Gastroesophageal sphincter (tissue), 4 donors: ENCODE measurements around the gene RHBDD3. TPM values are rescaled to one million over a fixed set of nuclear protein-coding genes. Genes with fewer than 3 reads are reported as not detected.

ENCODE experiments used
- ATAC-seq: fragments of 150-250 bp; one replicate; pipeline ENCODE4 v1.9.1; 2016; ENCODE audit warnings: mild to moderate bottlenecking, moderate library complexity
- H3K27ac ChIP-seq, 4 donors: fragments of 200-600 bp; sonication (generic) in 3 of 4; 1 replicate in 3 of 4; 2 replicates in 1 of 4; pipeline ENCODE4 v1.5.1; 2016 to 2019
- H3K27me3 ChIP-seq: fragments of 200-600 bp; sonication (generic); one replicate; pipeline ENCODE4 v1.5.1; 2019
- H3K36me3 ChIP-seq, 2 donors: fragments of 200-600 bp; sonication (generic); one replicate each; pipeline ENCODE4 v1.5.1; 2019; ENCODE audit warnings: control low read depth in 1 of 2
- H3K4me1 ChIP-seq, 3 donors: fragments of 200-600 bp; sonication (generic); 1 replicate in 2 of 3; 2 replicates in 1 of 3; pipeline ENCODE4 v1.5.1; 2016 to 2019; ENCODE audit warnings: control low read depth in 2 of 3
- H3K4me3 ChIP-seq, 2 donors: fragments of 200-600 bp; sonication (generic); one replicate each; pipeline ENCODE4 v1.5.1; 2019; ENCODE audit warnings: mild to moderate bottlenecking in 1 of 2, moderate library complexity in 1 of 2
- H3K9me3 ChIP-seq, 3 donors: fragments of 200-600 bp; sonication (generic); one replicate each; pipeline ENCODE4 v1.5.1; 2017 to 2019; ENCODE audit warnings: control low read depth in 2 of 3
- CTCF ChIP-seq, 4 experiments: fragments of 200-600 bp in 2 of 4; fragments of 450-650 bp in 2 of 4; sonication (generic) in 1 of 4; IDR thresholded peaks; one replicate each; pipeline ENCODE4 v1.5.1; 2017 to 2019; ENCODE audit warnings: antibody characterized with exemption in 4 of 4, mild to moderate bottlenecking in 2 of 4, moderate library complexity in 2 of 4
- EP300 ChIP-seq: sonication (generic); formaldehyde crosslinking; IDR thresholded peaks from one replicate; pipeline ENCODE4 v1.6.1; 2017; ENCODE audit warnings: antibody characterized with exemption, mild to moderate bottlenecking
- POLR2A ChIP-seq, 2 donors: fragments of 450-650 bp; IDR thresholded peaks; one replicate each; pipeline ENCODE4 v1.6.1; 2017; ENCODE audit warnings: antibody characterized with exemption in 2 of 2, mild to moderate bottlenecking in 2 of 2, moderate library complexity in 1 of 2
- POLR2AphosphoS5 ChIP-seq: sonication (generic); formaldehyde crosslinking; IDR thresholded peaks from one replicate; pipeline ENCODE4 v1.6.1; 2017; ENCODE audit warnings: antibody characterized with exemption
- WGBS, 2 donors: methylation state at CpG; one replicate each; pipeline ENCODE4 v1.1.5; 2018; ENCODE audit warnings: low coverage in 1 of 2; 5-methylcytosine and 5-hydroxymethylcytosine counted together
- total RNA-seq, 4 donors: library from RNA; depleted of rRNA; stranded (reverse); fragments of >200 nt; gene quantifications; one replicate each; pipeline ENCODE4 v1.1.0, GENCODE V29; 2016

RHBDD3 gene
- total RNA-seq, 4 donors from 2014 or later, result 7.2 to 27.7 (median 19.6) TPM

- Histone ChIP-seq H3K9me3 (no peaks in the 10 kb centered on the region), H3K27me3 (no peaks in the 10 kb centered on the region), H3K27ac (no peak overlapping the region), H3K4me1 (peaks cover 0 to 37% (median 0%) of the 10 kb centered on the region in 3 donors), H3K4me3 (no peak overlapping the region), H3K36me3 (peaks cover 8 to 100% of the 10 kb centered on the region in 2 donors)
- no peak for TF ChIP-seq CTCF (IDR thresholded peaks at IDR 0.05)
- no peak for TF ChIP-seq EP300
- TF ChIP-seq POLR2A (IDR thresholded peaks at IDR 0.05), result no peak
- no peak for TF ChIP-seq POLR2AphosphoS5
- no peak for ATAC-seq
Measured at GRCh38 chr22:29292379-29292778, 24.6 kb upstream of the RHBDD3 start.

GRCh38 chr22:29291215-29291614, 23.4 kb upstream of the RHBDD3 start:
- TF ChIP-seq EP300 (no peak), POLR2A (IDR thresholded peaks at IDR 0.05) (no peak), CTCF (IDR thresholded peaks at IDR 0.05) (no peak), POLR2AphosphoS5 (no peak)
- Histone ChIP-seq H3K27ac (no peak overlapping the region), H3K9me3 (no peaks in the 10 kb centered on the region), H3K4me1 (peaks cover 0 to 37% (median 0%) of the 10 kb centered on the region in 3 donors), H3K27me3 (no peaks in the 10 kb centered on the region), H3K36me3 (peaks cover 8 to 100% of the 10 kb centered on the region in 2 donors), H3K4me3 (no peak overlapping the region)
- 44 to 65% methylated on average over 3 to 6 of the region's 7 CpGs for WGBS, 2 donors
- no peak for ATAC-seq

GRCh38 chr22:29290061-29290460, 22.3 kb upstream of the RHBDD3 start:
- no peak overlapping the region for H3K4me3 ChIP-seq
- TF ChIP-seq POLR2A (IDR thresholded peaks at IDR 0.05), result no peak
- TF ChIP-seq POLR2AphosphoS5, result no peak
- TF ChIP-seq EP300, result no peak
- no peak for TF ChIP-seq CTCF (IDR thresholded peaks at IDR 0.05)
- H3K9me3 ChIP-seq, result no peaks in the 10 kb centered on the region
- no peak for ATAC-seq
- no peak overlapping the region for H3K27ac ChIP-seq
- H3K4me1 ChIP-seq, result peaks cover 0 to 37% (median 0%) of the 10 kb centered on the region in 3 donors
- no peaks in the 10 kb centered on the region for H3K27me3 ChIP-seq
- WGBS, 2 donors, result 46 to 49% methylated on average over 4 to 5 of the region's 5 CpGs
- H3K36me3 ChIP-seq, result peaks cover 8 to 100% of the 10 kb centered on the region in 2 donors

GRCh38 chr22:29288837-29289236, 21.1 kb upstream of the RHBDD3 start:
- Histone ChIP-seq H3K36me3 (peaks cover 8 to 100% of the 10 kb centered on the region in 2 donors), H3K27ac (no peak overlapping the region), H3K27me3 (no peaks in the 10 kb centered on the region), H3K9me3 (no peaks in the 10 kb centered on the region), H3K4me1 (peaks cover 0 to 37% (median 0%) of the 10 kb centered on the region in 3 donors), H3K4me3 (no peak overlapping the region)
- WGBS, 2 donors, result 25 to 32% methylated on average over 2 of the region's 2 CpGs
- no peak for TF ChIP-seq POLR2A (IDR thresholded peaks at IDR 0.05)
- no peak for ATAC-seq

- Histone ChIP-seq H3K4me1 (peaks cover 0 to 12% (median 0%) of the 10 kb centered on the region in 3 donors), H3K4me3 (no peak overlapping the region), H3K27me3 (no peaks in the 10 kb centered on the region), H3K9me3 (no peaks in the 10 kb centered on the region), H3K36me3 (peaks cover 12 to 100% of the 10 kb centered on the region in 2 donors), H3K27ac (no peak overlapping the region)
- no peak for TF ChIP-seq EP300
- TF ChIP-seq POLR2A (IDR thresholded peaks at IDR 0.05), result no peak
- no peak for ATAC-seq
- WGBS, 2 donors, result 90 to 100% methylated on average over 1 to 2 of the region's 3 CpGs
Measured at GRCh38 chr22:29284196-29284595, 16.4 kb upstream of the RHBDD3 start.

GRCh38 chr22:29277927-29278326, 10.1 kb upstream of the RHBDD3 start:
- no peak for ATAC-seq
- no peak overlapping the region for H3K27ac ChIP-seq

More at GRCh38 chr22:29277927-29278326, 10.1 kb upstream of the RHBDD3 start:
- TF ChIP-seq CTCF (IDR thresholded peaks at IDR 0.05) (no peak), POLR2A (IDR thresholded peaks at IDR 0.05) (no peak)
- Histone ChIP-seq H3K9me3 (no peaks in the 10 kb centered on the region), H3K4me1 (peaks cover 3 to 52% (median 7%) of the 10 kb centered on the region in 3 donors), H3K4me3 (no peak overlapping the region), H3K36me3 (peaks cover 24 to 98% of the 10 kb centered on the region in 2 donors), H3K27me3 (no peaks in the 10 kb centered on the region)
- WGBS, 2 donors, result 83% methylated on average over 1 of the region's 1 CpG; no CpG with 5 or more reads in 1 of the 2 donors
